Kidney (tissue), 14 donors: ENCODE measurements around the gene RASGRP2. TPM values are rescaled to one million over a fixed set of nuclear protein-coding genes. Genes with fewer than 3 reads are reported as not detected.
A peak's percentile ranks its signal among the peaks of the same experiment; 100 is the strongest.

ENCODE experiments used
- DNase-seq, 5 donors: peaks; one replicate each; pipeline ENCODE4 v3.0.0-alpha.2; 2013 to 2020
- FAIRE-seq: peaks from 2 replicates; lab custom pipeline; 2012; peaks lifted over from hg19 to GRCh38; lab: Jason Lieb, UNC
- H3K27ac ChIP-seq, 2 donors: one replicate each; pipeline ENCODE4 v1.7.0; 2013; ENCODE audit warnings: low read depth in 2 of 2, low read length in 2 of 2, inconsistent platforms in 1 of 2
- H3K27me3 ChIP-seq: one replicate; pipeline ENCODE4 v1.7.1; 2013; ENCODE audit warnings: low read length, inconsistent platforms; ENCODE audit not compliant: control insufficient read depth, insufficient read depth
- H3K36me3 ChIP-seq, 3 donors: one replicate each; pipeline versions ENCODE4 v1.7.0 to v1.7.1; 2013; ENCODE audit warnings: low read length in 3 of 3, control low read depth in 1 of 3, inconsistent platforms in 1 of 3; ENCODE audit not compliant: insufficient read depth in 3 of 3, control insufficient read depth in 2 of 3
- H3K4me1 ChIP-seq, 3 donors: one replicate each; pipeline versions ENCODE4 v1.7.0 to v1.7.1; 2013; ENCODE audit warnings: low read length in 3 of 3, inconsistent platforms in 1 of 3, low read depth in 1 of 3; ENCODE audit not compliant: control insufficient read depth in 2 of 3, insufficient read depth in 2 of 3
- H3K4me3 ChIP-seq, 3 donors: one replicate each; pipeline versions ENCODE4 v1.7.0 to v1.8.1; 2013; ENCODE audit warnings: low read length in 3 of 3, control low read depth in 1 of 3, inconsistent platforms in 1 of 3
- H3K9ac ChIP-seq, 3 donors: one replicate each; pipeline versions ENCODE4 v1.7.0 to v1.7.1; 2013; ENCODE audit warnings: low read length in 3 of 3, control low read depth in 1 of 3, inconsistent platforms in 1 of 3
- H3K9me3 ChIP-seq, 3 donors: one replicate each; pipeline versions ENCODE4 v1.7.0 to v1.7.1; 2013; ENCODE audit warnings: low read length in 3 of 3, control low read depth in 1 of 3, inconsistent platforms in 1 of 3; ENCODE audit not compliant: control insufficient read depth in 2 of 3, insufficient read depth in 1 of 3
- intact Hi-C: fragments of 100-400 bp; cut with DNase I; formaldehyde crosslinking; loops from one replicate; pipeline ENCODE4 v1.11.1; 2022
- polyA plus RNA-seq: library from polyadenylated mRNA; stranded (reverse); fragments of 350-450 nt; fragmentation: Illumina TruSeq; extraction: RNeasy Lipid Tissue Mini Kit (QIAGEN cat#74804); gene quantifications from one replicate; pipeline ENCODE4 v1.2.3, GENCODE V29; 2014; ENCODE audit warnings: low read depth, low replicate concordance; ENCODE audit not compliant: insufficient read depth
- total RNA-seq: library from RNA; stranded (reverse); fragmentation: NEBNext Ultra II Directional; extraction: Animal tissue kit (Norgen Biotek cat#: 25700); gene quantifications from one replicate; pipeline ENCODE4 v1.2.1, GENCODE V29; 2021
- TF ChIP-seq, protein P1 (sequence below): IDR thresholded peaks from 3 replicates; pipeline ENCODE4 v1.5.1; 2012; ENCODE audit warnings: mild to moderate bottlenecking, moderate library complexity, borderline replicate concordance; ENCODE audit not compliant: insufficient read depth; ENCODE audit errors: extremely low read depth
- donor health status: control.
- donor health status: control.
- donor health status: control.
- donor health status: control.
- donor health status: control.
- donor health status: DM: yes; HTN: yes; CAD: no.
- donor health status: Normal renal cell carcinoma (clear cell type).

RASGRP2 gene
- total and polyA plus RNA-seq, 2 donors from 2014 or later, result 14.1 to 42.6 TPM

DNA sequence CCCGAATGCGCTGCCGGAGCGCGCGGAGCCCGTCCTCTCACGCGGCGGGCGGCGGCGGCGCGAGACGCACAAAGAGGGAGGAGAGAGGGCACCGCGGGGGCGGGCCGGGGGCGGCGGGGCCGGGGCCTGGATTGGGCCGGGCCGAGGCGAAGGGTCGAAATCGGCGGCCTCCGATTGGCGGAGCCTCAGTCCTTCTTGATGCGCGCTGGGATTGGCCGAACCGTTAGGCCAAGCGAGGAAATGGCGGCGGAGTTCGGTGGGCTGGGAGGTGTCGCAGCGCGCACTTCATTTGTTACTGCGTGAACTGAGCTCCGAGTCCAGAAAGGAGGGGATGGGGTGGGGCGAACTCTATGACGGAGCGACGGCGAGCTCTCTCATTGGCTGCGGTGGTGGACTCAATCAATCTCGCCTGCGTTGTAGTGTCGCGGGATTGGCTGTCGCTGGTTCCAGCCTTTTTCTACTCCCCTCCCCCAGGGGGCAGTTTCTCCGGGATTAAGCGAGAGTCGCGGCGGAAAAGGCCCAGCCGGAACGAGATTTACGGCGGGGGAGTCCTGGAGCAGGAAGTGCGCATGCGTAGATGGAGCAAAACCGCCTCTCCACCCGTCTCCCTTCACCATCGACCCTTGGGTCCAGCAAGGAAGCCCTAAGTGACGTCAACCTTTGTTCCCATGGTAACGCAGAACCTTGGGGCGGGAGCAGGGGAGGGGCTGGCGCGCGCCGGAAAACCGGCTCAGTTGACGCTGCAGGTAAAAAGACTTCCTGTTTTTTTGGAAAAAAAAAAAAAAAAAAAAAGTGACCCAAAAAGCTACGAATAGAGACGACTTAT is 34.7 kb upstream of the RASGRP2 start, which contains the start of gene SF1:
Gene SF1 (minus strand): TSS at position 70 of the 826 bp plus-strand sequence. CDS start 150 bp downstream, outside the sequence.
- peak; percentile 99 for FAIRE-seq
- TF ChIP-seq, protein P1, sequence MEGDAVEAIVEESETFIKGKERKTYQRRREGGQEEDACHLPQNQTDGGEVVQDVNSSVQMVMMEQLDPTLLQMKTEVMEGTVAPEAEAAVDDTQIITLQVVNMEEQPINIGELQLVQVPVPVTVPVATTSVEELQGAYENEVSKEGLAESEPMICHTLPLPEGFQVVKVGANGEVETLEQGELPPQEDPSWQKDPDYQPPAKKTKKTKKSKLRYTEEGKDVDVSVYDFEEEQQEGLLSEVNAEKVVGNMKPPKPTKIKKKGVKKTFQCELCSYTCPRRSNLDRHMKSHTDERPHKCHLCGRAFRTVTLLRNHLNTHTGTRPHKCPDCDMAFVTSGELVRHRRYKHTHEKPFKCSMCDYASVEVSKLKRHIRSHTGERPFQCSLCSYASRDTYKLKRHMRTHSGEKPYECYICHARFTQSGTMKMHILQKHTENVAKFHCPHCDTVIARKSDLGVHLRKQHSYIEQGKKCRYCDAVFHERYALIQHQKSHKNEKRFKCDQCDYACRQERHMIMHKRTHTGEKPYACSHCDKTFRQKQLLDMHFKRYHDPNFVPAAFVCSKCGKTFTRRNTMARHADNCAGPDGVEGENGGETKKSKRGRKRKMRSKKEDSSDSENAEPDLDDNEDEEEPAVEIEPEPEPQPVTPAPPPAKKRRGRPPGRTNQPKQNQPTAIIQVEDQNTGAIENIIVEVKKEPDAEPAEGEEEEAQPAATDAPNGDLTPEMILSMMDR, result peak; percentile 16
- Histone ChIP-seq H3K9ac (peak within 1 kb of the TSS; percentile 76 to 93 (median 88)), H3K27ac (peak within 1 kb of the TSS; percentile 98), H3K36me3 (peaks cover 16 to 28% (median 26%) of the 10 kb centered on the region in 3 donors), H3K4me1 (peaks cover 6 to 16% (median 14%) of the 10 kb centered on the region in 3 donors), H3K4me3 (peak within 1 kb of the TSS; percentile 88 to 99 (median 96)), H3K27me3 (no peaks in the 10 kb centered on the region), H3K9me3 (no peaks in the 10 kb centered on the region)
- intact Hi-C loops, result no loop called here
- peak; percentile 99 to 100 (median 100) for DNase-seq

DNA sequence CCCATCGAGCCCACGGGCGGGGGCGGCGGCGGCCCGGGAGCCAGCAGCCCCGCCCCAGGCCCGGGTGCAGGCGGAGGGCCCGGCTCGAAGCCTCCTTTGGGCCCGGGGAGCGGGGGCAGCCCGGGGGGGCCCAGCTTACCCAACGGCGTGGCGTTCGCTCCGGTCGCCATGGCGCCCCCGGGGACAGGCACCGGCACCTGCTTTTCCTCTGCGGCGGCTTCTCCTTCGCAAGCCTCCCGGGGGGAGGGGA is 34.2 kb upstream of the RASGRP2 start:
- Histone ChIP-seq H3K9ac (peak overlapping the region in 2 of 3 donors; percentile 41 to 72), H3K36me3 (peaks cover 20 to 34% (median 31%) of the 10 kb centered on the region in 3 donors), H3K4me3 (peak overlapping the region in 1 of 3 donors; percentile 52), H3K27me3 (no peaks in the 10 kb centered on the region), H3K9me3 (no peaks in the 10 kb centered on the region), H3K27ac (peak overlapping the region; percentile 98), H3K4me1 (peaks cover 6 to 21% (median 14%) of the 10 kb centered on the region in 3 donors)
- intact Hi-C loops, result no loop called here
- TF ChIP-seq, protein P1, result no peak
- no peak for DNase-seq
- FAIRE-seq, result no peak

DNA sequence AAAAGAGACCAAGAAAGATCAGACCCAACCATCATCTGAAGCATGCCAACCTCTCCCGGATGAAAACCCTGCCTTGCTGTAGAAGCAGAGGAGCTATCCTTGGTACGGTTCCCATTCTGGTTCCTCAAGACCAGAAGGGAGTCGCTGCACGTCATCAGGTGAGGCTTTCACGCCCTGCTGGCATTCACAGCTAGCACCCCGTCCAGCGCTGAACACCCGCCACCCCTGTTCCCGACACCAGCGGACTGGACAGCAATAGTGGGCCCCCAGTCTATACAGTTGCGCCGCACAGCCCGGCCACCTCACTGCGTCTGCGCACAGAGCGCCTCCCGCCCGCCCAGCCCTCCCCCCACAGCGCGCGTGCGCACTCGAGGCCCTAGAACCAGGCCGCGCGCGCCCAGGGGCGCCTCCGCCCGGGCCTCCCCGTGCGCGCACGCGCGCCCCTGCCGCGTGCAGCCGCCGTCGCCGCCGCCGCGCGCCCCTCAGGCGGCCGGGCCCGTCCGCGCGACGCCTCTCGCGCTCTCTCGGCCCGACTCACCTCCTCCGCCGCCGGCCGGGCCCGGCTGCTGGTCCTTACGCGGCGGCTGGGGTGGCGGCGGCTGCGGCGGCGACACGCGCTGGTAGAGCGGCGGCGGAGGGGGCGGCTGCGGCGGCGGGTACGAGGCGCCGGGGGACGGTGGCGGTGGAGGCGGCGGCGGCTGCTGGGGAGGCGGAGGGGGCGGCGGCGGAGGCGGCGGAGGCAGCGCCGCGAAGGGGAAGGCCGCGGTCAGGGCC is 33.7 kb upstream of the RASGRP2 start:
- DNase-seq (peak; percentile 84 to 95 (median 91)), FAIRE-seq (no peak)
- Histone ChIP-seq H3K9me3 (no peaks in the 10 kb centered on the region), H3K27me3 (no peaks in the 10 kb centered on the region), H3K36me3 (peaks cover 25 to 39% (median 36%) of the 10 kb centered on the region in 3 donors), H3K9ac (peak overlapping the region; percentile 74 to 93 (median 88)), H3K4me3 (peak overlapping the region; percentile 88 to 99 (median 96)), H3K27ac (peak overlapping the region; percentile 98), H3K4me1 (peaks cover 6 to 26% (median 14%) of the 10 kb centered on the region in 3 donors)
- TF ChIP-seq, protein P1, result no peak
- intact Hi-C loops, result no loop called here
